AG04449 (cell line): Measurements from ENCODE around the gene TNC.

Experiments
- CTCF ChIA-PET: fragments of 350-600 bp; formaldehyde crosslinking; extraction: SDS; loops from one replicate; lab custom pipeline; 2021; ENCODE audit warnings: antibody characterized with exemption; lab: Yijun Ruan, JAX
- POLR2A ChIA-PET: fragments of 400-600, 350-600 bp; formaldehyde crosslinking; extraction: SDS; loops from one replicate; lab custom pipeline; 2020; ENCODE audit warnings: antibody characterized with exemption, inconsistent platforms; lab: Yijun Ruan, JAX
- DNase-seq: peaks from one replicate; pipeline ENCODE4 v3.0.0-alpha.2; 2010; ENCODE audit warnings: low read depth, low spot score
- H3K4me3 ChIP-seq: 2 replicates; pipeline ENCODE4 v1.5.1; 2011; ENCODE audit warnings: low read depth, mild to moderate bottlenecking, control low read depth, low read length
- CTCF ChIP-seq: IDR thresholded peaks from one replicate; pipeline ENCODE4 v1.5.1; 2011; ENCODE audit warnings: mild to moderate bottlenecking, moderate library complexity, low read length, control low read depth, inconsistent platforms; ENCODE audit not compliant: insufficient read depth; ENCODE audit errors: missing control alignments

The TNC gene

GRCh38 chr9:115030006-115030405, 88.0 kb downstream of the TNC start:
- no peak for DNase-seq
- no peak for TF ChIP-seq CTCF
- no peak overlapping the region for H3K4me3 ChIP-seq
- CTCF ChIA-PET, result interaction anchor here (1.0 to 1.9 kb wide), 4 partner anchors 11 to 494 kb away, joined by 3 to 7 read pairs (median 3); no protein-coding TSS in a partner anchor
- POLR2A ChIA-PET, result no interaction called here

GRCh38 chr9:115025721-115026120, 92.2 kb downstream of the TNC start:
- ChIA-PET POLR2A (no interaction called here), CTCF (interaction anchor here (0.5 to 2.7 kb wide), 2 partner anchors 11 to 77 kb away, joined by 3 to 12 read pairs; no protein-coding TSS in a partner anchor)
- no peak for TF ChIP-seq CTCF
- no peak for DNase-seq
- H3K4me3 ChIP-seq, result no peak overlapping the region

- no peak for DNase-seq
- ChIA-PET POLR2A (no interaction called here), CTCF (interaction anchor here (2.7 kb wide), 1 partner anchor 11 kb away, joined by 12 read pairs; no protein-coding TSS in a partner anchor)
- no peak for TF ChIP-seq CTCF
- H3K4me3 ChIP-seq, result no peak overlapping the region
Measured at GRCh38 chr9:115024925-115025535, 92.9 kb downstream of the TNC start.

- no peak for TF ChIP-seq CTCF
- peak; percentile 84 for DNase-seq
- ChIA-PET POLR2A (interaction anchor here (0.6 to 1.3 kb wide), 3 partner anchors 10 to 134 kb away, joined by 3 to 4 read pairs (median 3); partner anchors contain the start of gene TNC), CTCF (interaction anchor here (1.4 to 1.6 kb wide), 2 partner anchors 16 to 342 kb away, joined by 3 to 6 read pairs; no protein-coding TSS in a partner anchor)
- H3K4me3 ChIP-seq, result no peak overlapping the region
Measured at GRCh38 chr9:115022760-115023434, 95.1 kb downstream of the TNC start.

- POLR2A ChIA-PET, result no interaction called here
- DNase-seq, result peak; percentile 87
- H3K4me3 ChIP-seq, result no peak overlapping the region
- CTCF ChIA-PET, result interaction anchor here (0.6 to 17.6 kb wide), 9 partner anchors 12 to 614 kb away, joined by 3 to 280 read pairs (median 7); partner anchors contain the start of gene TEX48
- no peak for TF ChIP-seq CTCF
Measured at GRCh38 chr9:115018547-115019435, 99.2 kb downstream of the TNC start.
